Choroid plexus epithelial cell (primary cell): ENCODE results near the gene SYCE1.

Experiments
- DNase-seq: peaks from one replicate; pipeline ENCODE4 v3.0.0-alpha.2; 2010; ENCODE audit warnings: low read depth
- H3K4me3 ChIP-seq: 2 replicates; pipeline ENCODE4 v1.5.1; 2011; ENCODE audit warnings: low read depth, mild to moderate bottlenecking, control low read depth, low read length, moderate library complexity
- TF ChIP-seq, protein P1 (sequence below): conservative IDR thresholded peaks from 2 replicates; pipeline ENCODE4 v1.5.1; 2011; ENCODE audit warnings: low read depth, mild to moderate bottlenecking, control low read depth, inconsistent platforms, low read length, moderate library complexity

The SYCE1 gene

DNA sequence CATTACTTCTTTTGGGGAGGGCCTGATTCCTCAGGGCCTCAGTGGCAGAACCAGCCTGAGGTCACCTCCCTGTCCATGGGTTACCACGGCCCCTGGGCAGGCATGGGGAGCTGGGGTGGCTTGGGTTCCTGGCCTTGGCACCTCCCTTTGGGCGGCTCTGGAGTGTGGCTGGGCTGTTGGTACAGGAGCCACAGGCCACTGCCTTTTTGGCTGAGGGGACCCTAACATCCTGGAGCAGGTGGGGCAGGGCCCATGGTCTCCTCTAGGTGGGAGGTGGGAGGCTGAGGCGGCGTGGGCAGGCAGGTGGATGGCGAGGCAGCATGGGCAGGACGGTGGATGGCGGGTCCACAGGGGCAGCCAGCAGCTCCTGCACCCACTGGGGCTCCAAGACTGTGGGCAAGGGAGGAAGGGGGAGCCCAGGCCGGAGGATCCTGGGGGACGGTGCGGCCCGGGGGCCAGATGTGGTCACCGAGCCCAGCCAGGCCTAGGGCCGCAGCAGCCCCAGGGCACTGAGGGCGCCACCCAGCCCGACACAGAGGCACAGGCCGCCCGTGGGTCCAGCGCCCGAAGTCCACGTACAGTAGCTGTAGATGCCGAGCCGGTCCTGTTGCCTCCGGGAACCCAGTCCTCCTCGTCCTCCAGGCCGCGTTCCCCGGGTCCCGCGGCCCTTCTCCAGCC, 2.4 kb upstream of the SYCE1 start:
- TF ChIP-seq, protein P1, sequence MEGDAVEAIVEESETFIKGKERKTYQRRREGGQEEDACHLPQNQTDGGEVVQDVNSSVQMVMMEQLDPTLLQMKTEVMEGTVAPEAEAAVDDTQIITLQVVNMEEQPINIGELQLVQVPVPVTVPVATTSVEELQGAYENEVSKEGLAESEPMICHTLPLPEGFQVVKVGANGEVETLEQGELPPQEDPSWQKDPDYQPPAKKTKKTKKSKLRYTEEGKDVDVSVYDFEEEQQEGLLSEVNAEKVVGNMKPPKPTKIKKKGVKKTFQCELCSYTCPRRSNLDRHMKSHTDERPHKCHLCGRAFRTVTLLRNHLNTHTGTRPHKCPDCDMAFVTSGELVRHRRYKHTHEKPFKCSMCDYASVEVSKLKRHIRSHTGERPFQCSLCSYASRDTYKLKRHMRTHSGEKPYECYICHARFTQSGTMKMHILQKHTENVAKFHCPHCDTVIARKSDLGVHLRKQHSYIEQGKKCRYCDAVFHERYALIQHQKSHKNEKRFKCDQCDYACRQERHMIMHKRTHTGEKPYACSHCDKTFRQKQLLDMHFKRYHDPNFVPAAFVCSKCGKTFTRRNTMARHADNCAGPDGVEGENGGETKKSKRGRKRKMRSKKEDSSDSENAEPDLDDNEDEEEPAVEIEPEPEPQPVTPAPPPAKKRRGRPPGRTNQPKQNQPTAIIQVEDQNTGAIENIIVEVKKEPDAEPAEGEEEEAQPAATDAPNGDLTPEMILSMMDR: no peak
- DNase-seq: no peak
- H3K4me3 ChIP-seq: no peak overlapping the region

DNA sequence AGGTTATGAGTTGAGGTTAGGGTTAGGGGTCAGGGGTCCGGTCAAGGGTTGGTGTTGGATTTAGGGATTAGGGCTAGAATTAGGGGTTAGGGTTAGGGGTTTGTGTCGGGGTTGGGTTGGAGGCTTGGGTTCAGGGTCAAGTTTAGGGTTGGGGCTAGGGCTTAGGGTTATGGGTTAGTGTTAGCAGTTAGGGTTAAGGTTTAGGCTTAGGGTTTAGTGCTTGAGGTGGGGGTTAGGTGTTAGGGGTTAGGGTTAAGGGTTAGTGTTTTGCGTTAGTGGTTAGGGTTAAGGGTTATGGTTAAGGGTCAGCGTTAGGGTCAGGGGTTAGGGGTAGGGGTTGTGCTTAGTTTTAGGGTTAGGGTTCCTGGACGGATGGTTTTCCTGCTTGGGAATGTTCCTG, 1.7 kb upstream of the SYCE1 start:
- TF ChIP-seq, protein P1: no peak
- H3K4me3 ChIP-seq: no peak overlapping the region
- no peak for DNase-seq

DNA sequence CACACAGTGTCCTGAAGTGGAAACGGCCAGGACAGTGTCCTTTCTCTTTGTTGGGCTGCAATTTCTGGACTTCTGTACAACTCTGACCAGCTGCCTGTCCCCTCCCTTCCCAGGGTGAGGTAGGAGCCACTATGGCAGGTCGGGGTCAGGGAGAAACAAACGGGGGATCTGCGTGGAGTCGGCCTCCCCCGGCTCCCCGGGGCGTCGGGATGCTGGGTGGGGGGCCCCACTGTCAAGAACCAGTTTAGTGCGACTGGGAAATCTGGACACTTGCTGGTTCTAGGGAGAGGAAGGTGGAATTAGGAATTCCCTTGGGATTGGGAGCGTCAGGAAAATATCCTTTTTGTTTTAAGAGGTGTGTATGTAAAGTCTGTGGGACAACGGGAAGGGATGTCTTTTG, 567 bp downstream of the SYCE1 start:
- H3K4me3 ChIP-seq: no peak overlapping the region
- DNase-seq: no peak
- TF ChIP-seq, protein P1: no peak

DNA sequence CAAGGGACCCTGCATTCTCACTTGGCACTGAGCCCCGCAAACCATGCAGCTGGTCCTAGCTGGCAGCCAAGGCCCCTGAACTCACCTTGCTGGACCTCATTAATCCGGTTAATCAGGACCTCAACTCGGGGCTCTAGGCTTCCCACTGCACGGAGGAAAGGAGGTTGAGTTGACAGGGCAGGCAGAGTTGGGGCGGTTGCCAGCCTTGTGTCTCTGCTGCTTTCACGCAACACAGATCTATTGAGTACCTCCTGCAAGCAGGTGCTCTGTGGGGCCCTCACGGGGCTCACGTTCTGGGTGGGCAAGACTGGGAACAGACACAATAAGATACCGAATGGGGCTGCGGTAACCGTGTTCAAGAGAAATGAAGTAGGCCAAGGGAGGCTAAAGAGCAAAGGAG, 6.2 kb downstream of the SYCE1 start:
- TF ChIP-seq, protein P1: no peak
- H3K4me3 ChIP-seq: no peak overlapping the region
- no peak for DNase-seq

DNA sequence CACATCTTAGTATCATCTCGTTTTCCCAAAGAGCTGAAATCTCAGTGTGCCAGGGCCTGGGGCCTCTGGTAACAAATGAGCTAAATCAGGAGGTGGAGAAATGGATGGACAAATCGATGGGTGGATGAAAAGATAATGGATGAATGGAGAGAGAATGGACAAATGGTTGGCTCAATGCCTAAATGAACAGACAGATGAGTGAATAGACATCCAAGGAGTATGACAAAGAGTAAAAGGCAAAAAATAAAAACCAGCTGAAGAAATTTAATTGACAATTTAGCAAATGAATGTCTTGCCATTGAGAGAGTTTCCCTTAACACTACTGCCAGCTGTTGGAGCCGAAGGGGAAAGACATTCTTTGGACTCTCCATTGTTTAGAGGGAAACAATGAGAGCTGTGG, 8.0 kb downstream of the SYCE1 start:
- no peak overlapping the region for H3K4me3 ChIP-seq
- DNase-seq: no peak
- TF ChIP-seq, protein P1: no peak

DNA sequence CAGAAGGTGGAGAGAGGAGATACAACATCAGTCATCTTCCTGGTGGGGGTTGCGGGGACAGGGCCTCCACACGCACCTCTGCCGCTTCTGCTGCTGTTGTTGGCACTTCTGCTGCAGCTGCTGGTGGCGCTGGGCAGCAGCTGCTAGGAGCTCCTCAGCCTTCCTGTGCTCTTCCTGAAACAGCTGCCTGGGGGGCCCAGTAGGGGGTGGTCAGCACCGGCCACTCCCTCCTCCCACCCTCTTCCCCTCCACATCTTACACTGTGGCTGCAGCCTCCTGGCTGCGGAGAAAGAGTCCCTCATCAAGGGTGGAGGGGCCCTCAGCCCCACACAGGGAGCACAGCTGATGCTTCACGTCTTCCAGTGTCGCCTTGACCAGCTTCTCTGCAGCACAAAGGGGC, 9.9 kb downstream of the SYCE1 start:
- DNase-seq: no peak
- H3K4me3 ChIP-seq: no peak overlapping the region
- TF ChIP-seq, protein P1: no peak

DNA sequence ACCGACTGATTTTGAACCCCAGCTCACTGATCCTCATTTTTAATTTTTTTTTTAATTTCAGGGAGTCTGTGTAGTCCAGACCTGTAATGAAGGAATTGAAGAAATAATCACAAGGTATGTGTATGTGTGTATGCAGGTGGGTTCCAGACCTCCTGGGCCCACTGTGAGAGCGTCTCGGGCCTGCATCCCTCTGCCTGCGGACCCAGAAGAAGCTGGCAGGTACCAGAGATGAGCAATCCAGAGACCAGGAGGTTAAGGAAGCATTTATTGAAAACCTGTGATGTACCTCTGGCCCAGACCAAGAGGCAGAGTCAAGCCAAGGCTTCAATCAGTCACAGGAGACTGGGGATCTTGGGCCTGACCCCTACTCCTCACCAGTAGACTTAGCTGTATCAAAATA, 10.8 kb downstream of the SYCE1 start:
- no peak overlapping the region for H3K4me3 ChIP-seq
- TF ChIP-seq, protein P1: no peak
- no peak for DNase-seq
